ENCODE measurements around the gene RPS6KA6.

- TF ChIP-seq CTCF (IDR thresholded peaks at IDR 0.05) (no peak), EP300 (IDR thresholded peaks at IDR 0.05) (no peak), POLR2AphosphoS5 (IDR thresholded peaks at IDR 0.05) (no peak)
Observed at GRCh38 chrX:84118315-84118714, 69.7 kb downstream of the RPS6KA6 start.

Data from esophagus muscularis mucosa (tissue), 4 donors.